ENCODE measurements around the gene POLD3. TPM values are rescaled to one million over a fixed set of nuclear protein-coding genes. Genes with fewer than 3 reads are reported as not detected.
A peak's percentile ranks its signal among the peaks of the same experiment; 100 is the strongest.

The POLD3 gene
- polyA plus RNA-seq, 2 of the 4 experiments (the other 2 are of a cell fraction), result 20.7 to 36.3 TPM

- Histone ChIP-seq H3K27ac (no peak overlapping the region), H3K4me2 (no peak overlapping the region), H3K4me3 (no peak overlapping the region), H3K4me1 (no peaks in the 10 kb centered on the region), H3K9me3 (no peaks in the 10 kb centered on the region)
- ATAC-seq (peak in 1 of 2 experiments; percentile 28; a peak in 3 of 6 replicates), FAIRE-seq (no peak), DNase-seq (ENCODE audit: low read depth in 1 of 2, low spot score in 1 of 2) (no peak)
- POLR2A ChIA-PET, result no interaction called here
- 78% methylated on average over 6 of the region's 6 CpGs for WGBS (ENCODE audit: missing lambda C conversion rate)
- TF ChIP-seq MAX (IDR thresholded peaks at IDR 0.05) (no peak), NR3C1 (IDR thresholded peaks at IDR 0.05) (no peak), HDAC2 (IDR thresholded peaks at IDR 0.05) (no peak), CEBPB (IDR thresholded peaks at IDR 0.05) (no peak), GATA3 (IDR thresholded peaks at IDR 0.05; ENCODE audit: borderline replicate concordance) (no peak), HES2 (IDR thresholded peaks at IDR 0.05) (no peak), HMGXB4 (CRISPR knock-in tag; IDR thresholded peaks at IDR 0.05; ENCODE audit: borderline replicate concordance) (no peak), FOSB (CRISPR knock-in tag; IDR thresholded peaks at IDR 0.05) (no peak), RAD21 (conservative IDR thresholded peaks at IDR 0.05 in 1 of 2, IDR thresholded peaks at IDR 0.05 in 1 of 2) (no peak), KDM1A (IDR thresholded peaks at IDR 0.05; ENCODE audit: low read depth) (no peak), ZSCAN20 (CRISPR knock-in tag; IDR thresholded peaks at IDR 0.05) (no peak), HEYL (CRISPR knock-in tag; IDR thresholded peaks at IDR 0.05) (no peak), MAZ (IDR thresholded peaks at IDR 0.05; ENCODE audit: borderline replicate concordance, low read depth, low read length) (no peak), EHMT2 (IDR thresholded peaks at IDR 0.05; ENCODE audit: low read depth) (no peak), E2F6 (IDR thresholded peaks at IDR 0.05; ENCODE audit: borderline replicate concordance, low read depth) (no peak)
- CTCF ChIA-PET, result interaction anchor here (0.6 to 3.1 kb wide), 4 partner anchors 11 to 125 kb away, joined by 3 to 10 read pairs (median 6); no protein-coding TSS in a partner anchor
These were observed 14.6 kb upstream of the POLD3 start for GRCh38 chr11:74577624-74578396.

GRCh38 chr11:74579577-74580270, 12.7 kb upstream of the POLD3 start:
- H3K4me3 ChIP-seq, result no peak overlapping the region
- no peak overlapping the region for H3K4me2 ChIP-seq
- DNase-seq (ENCODE audit: low read depth in 1 of 2, low spot score in 1 of 2), result no peak
- no peak; a peak in 1 of 6 replicates for ATAC-seq
- H3K9me3 ChIP-seq, result no peaks in the 10 kb centered on the region
- H3K27ac ChIP-seq, result no peak overlapping the region
- ChIA-PET POLR2A (no interaction called here), CTCF (interaction anchor here (2.7 to 4.4 kb wide), 2 partner anchors 8 to 127 kb away, joined by 9 to 30 read pairs; no protein-coding TSS in a partner anchor)
- TF ChIP-seq HOXB5 (CRISPR knock-in tag; IDR thresholded peaks at IDR 0.05), result no peak
- no peak for TF ChIP-seq BHLHE40 (IDR thresholded peaks at IDR 0.05; ENCODE audit: low read depth, low read length)
- no peak for TF ChIP-seq ESRRA (IDR thresholded peaks at IDR 0.05; ENCODE audit: borderline replicate concordance, low read length)
- no peak for TF ChIP-seq TP53 (CRISPR knock-in tag; IDR thresholded peaks at IDR 0.05)
- no peak for TF ChIP-seq REST (IDR thresholded peaks at IDR 0.05)
- no peak for TF ChIP-seq MAFK (IDR thresholded peaks at IDR 0.05; ENCODE audit: partially characterized antibody)
- TF ChIP-seq FOSB (CRISPR knock-in tag; IDR thresholded peaks at IDR 0.05), result no peak
- no peak for TF ChIP-seq EP300 (IDR thresholded peaks at IDR 0.05)
- TF ChIP-seq TFCP2L1 (CRISPR knock-in tag; IDR thresholded peaks at IDR 0.05), result no peak
- TF ChIP-seq CTCF (IDR thresholded peaks at IDR 0.05), result no peak
- TF ChIP-seq RNF2 (IDR thresholded peaks at IDR 0.05; ENCODE audit: borderline replicate concordance, low read depth), result no peak
- no peak for TF ChIP-seq CHD4 (IDR thresholded peaks at IDR 0.05; ENCODE audit: borderline replicate concordance)
- no peak for TF ChIP-seq CHD2 (IDR thresholded peaks at IDR 0.05; ENCODE audit: low read length, partially characterized antibody)
- no peaks in the 10 kb centered on the region for H3K4me1 ChIP-seq
- FAIRE-seq, result no peak
- 49% methylated on average over 6 of the region's 6 CpGs for WGBS (ENCODE audit: missing lambda C conversion rate)

Data from A549 (cell line).